ENCODE data around the gene RNF213.

RNF213 gene

GRCh38 chr17:80443498-80443897, 182.8 kb downstream of the RNF213 start:
- H3K4me3 ChIP-seq (ENCODE audit: low read depth, low read length), result no peak overlapping the region
- TF ChIP-seq, protein P1, sequence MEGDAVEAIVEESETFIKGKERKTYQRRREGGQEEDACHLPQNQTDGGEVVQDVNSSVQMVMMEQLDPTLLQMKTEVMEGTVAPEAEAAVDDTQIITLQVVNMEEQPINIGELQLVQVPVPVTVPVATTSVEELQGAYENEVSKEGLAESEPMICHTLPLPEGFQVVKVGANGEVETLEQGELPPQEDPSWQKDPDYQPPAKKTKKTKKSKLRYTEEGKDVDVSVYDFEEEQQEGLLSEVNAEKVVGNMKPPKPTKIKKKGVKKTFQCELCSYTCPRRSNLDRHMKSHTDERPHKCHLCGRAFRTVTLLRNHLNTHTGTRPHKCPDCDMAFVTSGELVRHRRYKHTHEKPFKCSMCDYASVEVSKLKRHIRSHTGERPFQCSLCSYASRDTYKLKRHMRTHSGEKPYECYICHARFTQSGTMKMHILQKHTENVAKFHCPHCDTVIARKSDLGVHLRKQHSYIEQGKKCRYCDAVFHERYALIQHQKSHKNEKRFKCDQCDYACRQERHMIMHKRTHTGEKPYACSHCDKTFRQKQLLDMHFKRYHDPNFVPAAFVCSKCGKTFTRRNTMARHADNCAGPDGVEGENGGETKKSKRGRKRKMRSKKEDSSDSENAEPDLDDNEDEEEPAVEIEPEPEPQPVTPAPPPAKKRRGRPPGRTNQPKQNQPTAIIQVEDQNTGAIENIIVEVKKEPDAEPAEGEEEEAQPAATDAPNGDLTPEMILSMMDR (IDR thresholded peaks at IDR 0.05; ENCODE audit: low read depth, low read length), result no peak

DNA sequence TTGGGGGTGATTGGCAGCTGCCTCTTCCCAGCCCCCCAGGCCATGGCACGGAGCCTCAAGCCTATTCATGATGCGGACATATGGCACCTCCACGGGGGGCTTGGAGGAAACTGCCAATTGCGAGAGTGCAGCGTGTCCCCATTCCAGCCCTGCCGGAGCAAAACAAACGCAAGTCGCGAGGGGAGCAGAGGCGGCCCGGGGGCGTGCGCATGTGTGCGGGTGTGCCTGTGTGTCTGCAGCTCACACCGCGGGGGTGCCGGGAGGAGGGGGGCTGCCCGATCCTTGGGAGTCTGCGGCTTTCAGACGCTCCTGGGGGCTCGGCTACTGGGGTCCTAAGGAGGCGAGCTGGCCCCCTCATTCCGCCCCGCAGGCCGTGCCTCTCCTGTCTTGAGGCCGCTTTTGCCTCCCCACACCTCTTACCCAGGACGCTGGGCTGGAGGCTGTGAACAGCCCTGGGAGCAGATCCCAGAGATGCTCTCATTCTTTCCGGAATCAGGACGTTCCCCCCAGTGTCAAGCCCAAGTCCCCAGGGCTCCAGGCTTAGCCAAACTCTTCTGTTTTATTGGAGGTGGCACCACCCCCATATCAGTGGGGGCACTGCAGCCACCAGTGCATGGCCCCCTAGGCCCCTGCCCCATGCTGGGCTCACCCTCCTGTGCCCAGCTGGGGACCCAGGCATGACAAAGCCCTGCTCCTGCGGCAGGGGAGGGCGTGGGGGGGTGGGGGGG, 183.4 kb downstream of the RNF213 start:
- no peak overlapping the region for H3K4me3 ChIP-seq (ENCODE audit: low read depth, low read length)
- TF ChIP-seq, protein P1 (IDR thresholded peaks at IDR 0.05; ENCODE audit: low read depth, low read length), result no peak

DNA sequence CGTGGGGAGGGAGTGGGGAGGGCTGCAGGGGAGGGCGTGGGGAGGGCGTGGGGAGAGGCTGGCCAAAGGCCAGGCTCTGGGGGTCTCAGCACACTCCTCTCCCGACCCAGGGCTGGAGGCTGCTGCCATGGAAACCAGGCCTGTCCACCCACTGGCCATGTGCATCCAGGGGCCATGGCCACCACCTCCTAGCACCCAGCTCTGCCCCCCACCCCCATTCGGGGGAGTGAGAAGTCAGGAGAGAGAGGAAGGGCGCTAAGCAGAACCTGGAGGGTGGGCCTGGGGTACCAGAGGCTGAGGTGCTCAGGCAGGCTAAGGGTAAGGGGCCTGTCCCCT, 184.0 kb downstream of the RNF213 start:
- TF ChIP-seq, protein P1 (IDR thresholded peaks at IDR 0.05; ENCODE audit: low read depth, low read length), result no peak
- H3K4me3 ChIP-seq (ENCODE audit: low read depth, low read length), result no peak overlapping the region

DNA sequence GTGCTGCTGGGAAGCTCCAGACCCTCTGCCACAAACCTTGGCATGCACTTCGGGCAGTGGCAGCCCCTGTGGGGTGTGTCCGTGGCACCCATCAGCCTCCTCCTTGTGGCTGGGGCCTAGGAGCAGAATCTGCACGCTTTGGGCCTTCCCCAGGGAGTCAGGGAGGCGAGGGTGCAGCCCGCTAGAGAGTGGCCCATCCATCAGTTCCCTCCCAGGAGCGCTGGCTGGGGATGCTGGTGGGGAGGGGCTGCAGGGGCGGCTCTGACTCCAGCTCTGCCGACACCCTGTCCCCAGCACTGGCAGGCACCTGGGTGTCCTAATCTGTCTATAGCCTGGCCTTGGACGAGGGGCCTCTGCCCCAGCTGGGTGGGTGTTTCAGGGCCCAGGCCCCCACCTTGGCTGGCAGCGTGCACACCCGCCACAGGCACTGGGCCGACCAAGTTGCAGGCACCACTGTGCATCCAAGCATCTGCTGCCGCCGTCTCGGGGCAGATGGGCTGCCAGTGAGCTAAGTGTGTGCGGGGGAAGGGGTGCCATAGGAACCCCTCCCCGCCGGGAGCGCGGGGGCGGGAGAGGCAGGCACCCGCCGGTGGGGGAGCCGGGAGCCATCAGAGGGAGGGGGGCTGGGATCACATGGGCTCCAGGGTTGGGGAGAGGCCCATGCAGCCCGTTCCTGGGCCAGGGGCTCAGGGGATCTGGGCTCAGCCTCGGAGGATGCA, 184.5 kb downstream of the RNF213 start:
- H3K4me3 ChIP-seq (ENCODE audit: low read depth, low read length), result no peak overlapping the region
- TF ChIP-seq, protein P1 (IDR thresholded peaks at IDR 0.05; ENCODE audit: low read depth, low read length), result no peak

GRCh38 chr17:80445726-80446110, 185.1 kb downstream of the RNF213 start:
- TF ChIP-seq, protein P1 (IDR thresholded peaks at IDR 0.05; ENCODE audit: low read depth, low read length), result no peak
- H3K4me3 ChIP-seq (ENCODE audit: low read depth, low read length), result no peak overlapping the region

DNA sequence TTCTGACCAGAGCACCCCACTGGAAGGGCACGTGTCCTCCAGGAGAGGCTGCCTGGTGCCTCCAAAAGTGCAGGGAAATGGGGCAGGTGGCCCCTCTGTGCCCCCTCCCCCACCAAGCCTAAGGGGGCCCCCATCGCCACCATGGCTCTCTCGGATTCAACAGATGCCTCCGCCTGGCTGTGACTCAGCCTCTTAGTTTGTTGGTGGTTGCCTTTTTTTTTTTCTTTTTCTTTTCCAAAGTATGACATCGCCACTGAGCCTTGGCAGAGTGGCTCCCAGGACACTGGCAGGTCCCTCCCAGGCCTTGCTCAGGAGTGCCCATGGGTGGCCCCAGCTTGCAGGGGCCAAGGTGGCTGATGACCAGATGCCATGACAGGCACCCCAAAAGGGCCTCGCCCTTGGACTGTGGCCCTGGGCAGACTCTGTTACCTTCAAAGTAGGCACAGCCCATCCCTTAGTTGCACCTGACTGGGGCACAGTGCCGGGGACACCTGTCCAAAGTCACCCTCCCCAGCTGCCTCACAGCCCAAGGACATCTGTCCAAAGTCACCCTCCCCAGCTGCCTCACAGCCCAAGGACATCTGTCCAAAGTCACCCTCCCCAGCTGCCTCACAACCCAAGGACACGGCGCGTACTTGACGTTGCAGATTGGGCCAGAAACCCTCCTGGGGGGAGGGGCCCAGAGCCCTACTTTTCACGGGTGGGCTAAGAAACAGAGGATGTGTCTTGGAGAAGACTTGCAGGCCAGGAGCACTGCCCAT, 186.2 kb downstream of the RNF213 start:
- TF ChIP-seq, protein P1 (IDR thresholded peaks at IDR 0.05; ENCODE audit: low read depth, low read length), result no peak
- H3K4me3 ChIP-seq (ENCODE audit: low read depth, low read length), result no peak overlapping the region

GRCh38 chr17:80447790-80448189, 187.1 kb downstream of the RNF213 start:
- no peak overlapping the region for H3K4me3 ChIP-seq (ENCODE audit: low read depth, low read length)
- TF ChIP-seq, protein P1 (IDR thresholded peaks at IDR 0.05; ENCODE audit: low read depth, low read length), result no peak
